A549 treated with ZK216348 at 1 μM for 4 hours (cell line): ENCODE measurements around the gene MOXD1. TPM values are rescaled to one million over a fixed set of nuclear protein-coding genes. Genes with fewer than 3 reads are reported as not detected.

Source experiments
- total RNA-seq: library from RNA; stranded (reverse); fragments of 200-300 nt; extraction: Qiagen RNA extraction; gene quantifications from 5 replicates; pipeline ENCODE4 v1.2.3, GENCODE V29; 2022; ENCODE audit warnings: low read depth

Gene MOXD1
- 1.5 to 2.1 TPM (median 2.0 TPM) in 5 replicates for total RNA-seq

GRCh38 chr6:132400883-132401617 is at the start of gene MOXD1:
Gene MOXD1 (minus strand): TSS chr6:132401475. CDS start chr6:132401426, 49 bp downstream.

Other genes starting within 250 kb of the MOXD1 start
- 21.7 to 26.7 TPM (median 23.2 TPM) in 5 replicates for gene STX7, start 111.6 kb upstream of the MOXD1 start, total RNA-seq
- not detected in 5 replicates for gene TAAR9, start 136.8 kb upstream of the MOXD1 start, total RNA-seq
- not detected in 5 replicates for gene TAAR8, start 151.2 kb upstream of the MOXD1 start, total RNA-seq
- gene TAAR6, start 168.8 kb upstream of the MOXD1 start, total RNA-seq = not detected in 5 replicates
- gene TAAR5, start 188.3 kb upstream of the MOXD1 start, total RNA-seq = not detected in 5 replicates
- not detected in 5 replicates for gene TAAR2, start 222.8 kb upstream of the MOXD1 start, total RNA-seq